Parathyroid adenoma (tissue), 2 donors: Measurements from ENCODE around the gene ASCL2.

Experiments
- H2AFZ ChIP-seq: fragments of 300-600 bp; sonication (generic); one replicate; pipeline ENCODE4 v1.7.0; 2017; ENCODE audit warnings: antibody characterized with exemption, mild to moderate bottlenecking
- H3K27ac ChIP-seq: fragments of 300-600 bp; sonication (generic); one replicate; pipeline ENCODE4 v1.7.0; 2017
- H3K27me3 ChIP-seq: fragments of 300-600 bp; sonication (generic); one replicate; pipeline ENCODE4 v1.7.0; 2017; ENCODE audit warnings: low read length; ENCODE audit not compliant: control insufficient read depth, insufficient read depth
- H3K36me3 ChIP-seq: fragments of 300-600 bp; sonication (generic); one replicate; pipeline ENCODE4 v1.7.0; 2017; ENCODE audit warnings: low read length; ENCODE audit not compliant: control insufficient read depth, insufficient read depth
- H3K4me1 ChIP-seq: fragments of 300-600 bp; sonication (generic); one replicate; pipeline ENCODE4 v1.7.0; 2017; ENCODE audit warnings: control low read depth
- H3K4me2 ChIP-seq: fragments of 300-600 bp; sonication (generic); one replicate; pipeline ENCODE4 v1.7.0; 2017; ENCODE audit warnings: low read length
- H3K4me3 ChIP-seq: fragments of 300-600 bp; sonication (generic); one replicate; pipeline ENCODE4 v1.7.0; 2017; ENCODE audit warnings: low read depth, low read length
- H3K79me2 ChIP-seq: fragments of 300-600 bp; sonication (generic); one replicate; pipeline ENCODE4 v1.7.0; 2017; ENCODE audit warnings: control low read depth
- H3K9ac ChIP-seq: fragments of 300-600 bp; sonication (generic); one replicate; pipeline ENCODE4 v1.7.0; 2017; ENCODE audit warnings: mild to moderate bottlenecking
- H3K9me3 ChIP-seq: fragments of 300-600 bp; sonication (generic); one replicate; pipeline ENCODE4 v1.7.0; 2017; ENCODE audit warnings: low read length; ENCODE audit not compliant: control insufficient read depth
- TF ChIP-seq, protein P1 (sequence below): fragments of 300-600 bp; sonication (generic); IDR thresholded peaks from one replicate; pipeline ENCODE4 v1.7.0; 2017; ENCODE audit warnings: antibody characterized with exemption, mild to moderate bottlenecking
- donor health status: primary hyperparathyroidism.

The ASCL2 gene

GRCh38 chr11:2314525-2315394 lies 44.4 kb upstream of the ASCL2 start:
- no peaks in the 10 kb centered on the region for H3K4me1 ChIP-seq
- H3K4me3 ChIP-seq, result no peak overlapping the region
- no peaks in the 10 kb centered on the region for H3K27me3 ChIP-seq
- no peaks in the 10 kb centered on the region for H3K36me3 ChIP-seq
- no peaks in the 10 kb centered on the region for H3K9me3 ChIP-seq
- TF ChIP-seq, protein P1, sequence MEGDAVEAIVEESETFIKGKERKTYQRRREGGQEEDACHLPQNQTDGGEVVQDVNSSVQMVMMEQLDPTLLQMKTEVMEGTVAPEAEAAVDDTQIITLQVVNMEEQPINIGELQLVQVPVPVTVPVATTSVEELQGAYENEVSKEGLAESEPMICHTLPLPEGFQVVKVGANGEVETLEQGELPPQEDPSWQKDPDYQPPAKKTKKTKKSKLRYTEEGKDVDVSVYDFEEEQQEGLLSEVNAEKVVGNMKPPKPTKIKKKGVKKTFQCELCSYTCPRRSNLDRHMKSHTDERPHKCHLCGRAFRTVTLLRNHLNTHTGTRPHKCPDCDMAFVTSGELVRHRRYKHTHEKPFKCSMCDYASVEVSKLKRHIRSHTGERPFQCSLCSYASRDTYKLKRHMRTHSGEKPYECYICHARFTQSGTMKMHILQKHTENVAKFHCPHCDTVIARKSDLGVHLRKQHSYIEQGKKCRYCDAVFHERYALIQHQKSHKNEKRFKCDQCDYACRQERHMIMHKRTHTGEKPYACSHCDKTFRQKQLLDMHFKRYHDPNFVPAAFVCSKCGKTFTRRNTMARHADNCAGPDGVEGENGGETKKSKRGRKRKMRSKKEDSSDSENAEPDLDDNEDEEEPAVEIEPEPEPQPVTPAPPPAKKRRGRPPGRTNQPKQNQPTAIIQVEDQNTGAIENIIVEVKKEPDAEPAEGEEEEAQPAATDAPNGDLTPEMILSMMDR, result no peak
- H3K9ac ChIP-seq, result no peak overlapping the region
- H2AFZ ChIP-seq, result no peak overlapping the region
- H3K79me2 ChIP-seq, result no peaks in the 10 kb centered on the region
- no peak overlapping the region for H3K4me2 ChIP-seq
- H3K27ac ChIP-seq, result no peak overlapping the region

DNA sequence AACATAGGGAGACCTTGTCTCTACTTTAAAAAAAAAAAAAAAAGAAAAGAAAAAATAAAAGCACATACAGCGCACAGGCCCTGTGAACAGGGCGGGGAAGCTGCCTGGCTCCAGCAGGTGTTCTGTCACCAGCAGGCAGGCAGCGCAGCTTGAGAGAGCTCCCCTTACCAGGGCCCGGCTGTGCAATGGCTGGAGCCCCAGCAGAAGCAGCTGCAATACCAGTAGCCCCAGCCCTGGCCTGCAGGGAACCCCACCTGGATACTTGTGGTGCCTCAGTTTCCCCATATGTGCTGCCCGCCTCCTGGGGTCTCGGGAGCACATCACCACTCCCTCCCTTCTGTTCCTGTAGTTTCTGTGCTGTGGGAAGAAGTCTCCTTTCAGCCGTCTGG lies 43.7 kb upstream of the ASCL2 start:
- H3K27ac ChIP-seq, result no peak overlapping the region
- H3K9ac ChIP-seq, result no peak overlapping the region
- H3K4me1 ChIP-seq, result no peaks in the 10 kb centered on the region
- no peaks in the 10 kb centered on the region for H3K27me3 ChIP-seq
- no peak overlapping the region for H2AFZ ChIP-seq
- H3K36me3 ChIP-seq, result no peaks in the 10 kb centered on the region
- no peak overlapping the region for H3K4me3 ChIP-seq
- no peaks in the 10 kb centered on the region for H3K9me3 ChIP-seq
- no peak overlapping the region for H3K4me2 ChIP-seq
- TF ChIP-seq, protein P1, result no peak
- no peaks in the 10 kb centered on the region for H3K79me2 ChIP-seq

- H3K9ac ChIP-seq, result no peak overlapping the region
Observed at GRCh38 chr11:2313051-2313951, 42.9 kb upstream of the ASCL2 start.

DNA sequence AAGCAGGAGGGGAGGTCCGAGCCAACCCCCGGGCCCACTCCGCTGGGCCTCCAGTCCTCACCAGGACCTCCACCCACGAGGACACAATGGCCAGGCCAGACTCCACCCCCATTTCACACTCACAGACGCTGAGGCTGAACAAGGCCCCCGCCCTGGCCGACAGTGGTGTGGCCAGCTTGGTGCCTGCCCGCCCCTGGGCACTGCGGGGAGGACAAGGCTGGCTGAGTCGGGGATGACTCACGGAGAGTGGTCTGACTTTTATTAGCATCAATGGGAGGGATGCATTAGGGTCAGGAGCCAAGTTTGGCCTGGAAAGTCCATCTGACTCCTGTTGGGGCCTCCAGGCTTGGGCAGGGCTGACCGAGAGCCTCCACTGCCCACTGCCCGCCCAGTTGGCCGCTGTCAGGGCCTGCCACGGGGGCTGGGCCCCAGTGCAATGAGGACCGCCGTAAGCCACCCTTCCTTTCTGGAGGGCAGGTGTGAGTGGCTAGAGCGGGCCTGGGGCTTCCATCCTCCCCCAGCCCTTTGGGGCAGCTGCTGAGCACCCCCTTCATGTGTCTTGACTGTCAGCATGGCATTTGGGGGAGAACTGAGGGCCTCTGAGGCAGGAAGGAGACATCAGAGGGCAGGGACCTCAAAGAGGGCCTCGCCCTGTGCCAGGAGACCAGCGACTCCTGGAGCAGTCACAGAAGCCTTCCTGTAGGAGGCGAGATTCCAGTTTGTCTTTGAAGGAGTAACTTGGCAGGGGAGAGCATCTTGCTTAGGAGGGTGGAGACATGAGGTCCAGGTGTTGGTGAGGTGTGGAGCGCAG lies 42.0 kb upstream of the ASCL2 start:
- no peaks in the 10 kb centered on the region for H3K4me1 ChIP-seq
- H3K4me2 ChIP-seq, result no peak overlapping the region
- no peak overlapping the region for H2AFZ ChIP-seq
- no peaks in the 10 kb centered on the region for H3K79me2 ChIP-seq
- H3K4me3 ChIP-seq, result no peak overlapping the region
- TF ChIP-seq, protein P1, result no peak
- no peak overlapping the region for H3K9ac ChIP-seq
- H3K36me3 ChIP-seq, result no peaks in the 10 kb centered on the region
- H3K27ac ChIP-seq, result no peak overlapping the region
- no peaks in the 10 kb centered on the region for H3K27me3 ChIP-seq
- H3K9me3 ChIP-seq, result no peaks in the 10 kb centered on the region

More at GRCh38 chr11:2313051-2313951, 42.9 kb upstream of the ASCL2 start:
- H3K36me3 ChIP-seq, result no peaks in the 10 kb centered on the region
- no peaks in the 10 kb centered on the region for H3K4me1 ChIP-seq
- no peak overlapping the region for H2AFZ ChIP-seq
- no peaks in the 10 kb centered on the region for H3K79me2 ChIP-seq
- H3K9me3 ChIP-seq, result no peaks in the 10 kb centered on the region
- no peak overlapping the region for H3K4me2 ChIP-seq
- no peaks in the 10 kb centered on the region for H3K27me3 ChIP-seq
- TF ChIP-seq, protein P1, result no peak
- no peak overlapping the region for H3K4me3 ChIP-seq
- no peak overlapping the region for H3K27ac ChIP-seq
